Measurements from ENCODE around the gene PRDM10. TPM values are rescaled to one million over a fixed set of nuclear protein-coding genes. Genes with fewer than 3 reads are reported as not detected.

The PRDM10 gene
- total and polyA plus RNA-seq, 10 of the 15 experiments (the other 5 are each of a cell fraction or from before 2014, with no cell fraction given), result 0.93 to 6.2 (median 4.1) TPM

- TF ChIP-seq NFIC (IDR thresholded peaks at IDR 0.05; ENCODE audit: low read depth, low read length) (no peak), PAX5 (IDR thresholded peaks at IDR 0.05; ENCODE audit: borderline replicate concordance, low read depth, low read length) (no peak), GABPA (IDR thresholded peaks at IDR 0.05; ENCODE audit: low read depth) (no peak), MLLT1 (IDR thresholded peaks at IDR 0.05) (no peak)
- no peak overlapping the region for H3K9ac ChIP-seq (ENCODE audit: control insufficient read depth, insufficient read depth, low read length)
- ChIA-PET CTCF (no interaction called here), SMC1A (ENCODE audit: uncharacterized antibody, unreplicated experiment) (interaction anchor here (1.0 to 1.5 kb wide), 2 partner anchors 10 to 11 kb away, joined by 3 read pairs; no protein-coding TSS in a partner anchor), POLR2A (no interaction called here), RAD21 (ENCODE audit: unreplicated experiment) (interaction anchor here (1.0 kb wide), 1 partner anchor 147 kb away, joined by 3 read pairs; no protein-coding TSS in a partner anchor)
- H3K27me3 ChIP-seq (replicated peaks in 1 of 2; ENCODE audit: control insufficient read depth in 2 of 2, insufficient read depth in 2 of 2, low read length in 1 of 2), result no peaks in the 10 kb centered on the region
- H4K20me1 ChIP-seq (ENCODE audit: control insufficient read depth, insufficient read depth), result no peaks in the 10 kb centered on the region
- H3K79me2 ChIP-seq (ENCODE audit: control insufficient read depth, insufficient read depth, low read length), result no peaks in the 10 kb centered on the region
- H3K4me3 ChIP-seq, result no peak overlapping the region
- no peaks in the 10 kb centered on the region for H3K9me3 ChIP-seq (replicated peaks; ENCODE audit: control insufficient read depth, insufficient read depth, low read length)
- DNase-seq (ENCODE audit: low read depth, low spot score) (no peak), FAIRE-seq (no peak), ATAC-seq (no peak)
- in situ Hi-C loops (cut with MboI) (no loop called here), intact Hi-C loops (cut with micrococcal nuclease; ENCODE audit: unreplicated experiment) (no loop called here)
- no peak overlapping the region for H2AFZ ChIP-seq (ENCODE audit: control insufficient read depth, low read depth, low read length)
- no TSS peak for BruUV-seq (replicated peaks)
- H3K4me1 ChIP-seq (ENCODE audit: control insufficient read depth, insufficient read depth, low read length), result no peaks in the 10 kb centered on the region
- WGBS (ENCODE audit: insufficient coverage, insufficient replicate concordance, low lambda C conversion rate, missing lambda C conversion rate), result 67% methylated on average over 3 of the region's 3 CpGs
- no peak overlapping the region for H3K27ac ChIP-seq (ENCODE audit: control insufficient read depth, insufficient read depth)
- H3K36me3 ChIP-seq (ENCODE audit: control insufficient read depth in 2 of 2, insufficient read depth in 2 of 2, low read length in 1 of 2), result no peaks in the 10 kb centered on the region; a peak in 1 of 4 replicates
- H3K4me2 ChIP-seq (ENCODE audit: control insufficient read depth, insufficient read depth), result no peak overlapping the region
These were observed 16.8 kb downstream of the PRDM10 start for GRCh38 chr11:129985823-129986222.

- no peaks in the 10 kb centered on the region for H3K4me1 ChIP-seq (ENCODE audit: control insufficient read depth, insufficient read depth, low read length)
- CTCF ChIA-PET, result interaction anchor here (1.5 kb wide), 1 partner anchor 12 kb away, joined by 3 read pairs; no protein-coding TSS in a partner anchor
- SMC1A ChIA-PET (ENCODE audit: uncharacterized antibody, unreplicated experiment), result no interaction called here
These were observed 22.5 kb downstream of the PRDM10 start for GRCh38 chr11:129980086-129980485.

More at GRCh38 chr11:129980086-129980485, 22.5 kb downstream of the PRDM10 start:
- Histone ChIP-seq H2AFZ (ENCODE audit: control insufficient read depth, low read depth, low read length) (no peak overlapping the region), H3K4me2 (ENCODE audit: control insufficient read depth, insufficient read depth) (no peak overlapping the region), H3K4me3 (no peak overlapping the region), H3K27ac (ENCODE audit: control insufficient read depth, insufficient read depth) (no peak overlapping the region), H4K20me1 (ENCODE audit: control insufficient read depth, insufficient read depth) (no peaks in the 10 kb centered on the region), H3K36me3 (ENCODE audit: control insufficient read depth in 2 of 2, insufficient read depth in 2 of 2, low read length in 1 of 2) (no peaks in the 10 kb centered on the region; a peak in 1 of 4 replicates), H3K9me3 (replicated peaks; ENCODE audit: control insufficient read depth, insufficient read depth, low read length) (no peaks in the 10 kb centered on the region), H3K9ac (ENCODE audit: control insufficient read depth, insufficient read depth, low read length) (no peak overlapping the region), H3K79me2 (ENCODE audit: control insufficient read depth, insufficient read depth, low read length) (no peaks in the 10 kb centered on the region), H3K27me3 (replicated peaks in 1 of 2; ENCODE audit: control insufficient read depth in 2 of 2, insufficient read depth in 2 of 2, low read length in 1 of 2) (no peaks in the 10 kb centered on the region)
- ATAC-seq (no peak), FAIRE-seq (no peak), DNase-seq (ENCODE audit: low read depth, low spot score) (no peak)
- POLR2A ChIA-PET, result no interaction called here
- intact Hi-C loops (cut with micrococcal nuclease; ENCODE audit: unreplicated experiment) (no loop called here), in situ Hi-C loops (cut with MboI) (no loop called here)
- 91% methylated on average over 8 of the region's 8 CpGs for WGBS (ENCODE audit: insufficient coverage, insufficient replicate concordance, low lambda C conversion rate, missing lambda C conversion rate)
- BruUV-seq (replicated peaks), result no TSS peak
- RAD21 ChIA-PET (ENCODE audit: unreplicated experiment), result no interaction called here
- TF ChIP-seq TAF1 (IDR thresholded peaks at IDR 0.05; ENCODE audit: borderline replicate concordance, low read depth, low read length), result no peak
- no peak for TF ChIP-seq NFYA (IDR thresholded peaks at IDR 0.05; ENCODE audit: borderline replicate concordance, low read depth, low read length)
- TF ChIP-seq SPI1 (IDR thresholded peaks at IDR 0.05; ENCODE audit: borderline replicate concordance, insufficient read depth, low read depth, low read length), result no peak
- TF ChIP-seq STAT3 (IDR thresholded peaks at IDR 0.05; ENCODE audit: low read depth, low read length), result no peak
- TF ChIP-seq BMI1 (IDR thresholded peaks at IDR 0.05; ENCODE audit: borderline replicate concordance), result no peak
- TF ChIP-seq HDGF (IDR thresholded peaks at IDR 0.05), result no peak
- no peak for TF ChIP-seq MEF2B (IDR thresholded peaks at IDR 0.05; ENCODE audit: partially characterized antibody, poor library complexity, severe bottlenecking)

Measured in GM12878 (cell line).